HG02798 (cell line): ENCODE data around the gene FBXO9.

Experiments used
- ATAC-seq: cut with Tn5 transposase; IDR thresholded peaks from one replicate; pipeline ENCODE4 v1.9.1; 2021; ENCODE audit warnings: mild to moderate bottlenecking; ENCODE audit not compliant: unreplicated experiment, poor library complexity

The FBXO9 gene

GRCh38 chr6:53086302-53086701, 21.1 kb downstream of the FBXO9 start:
- no peak for ATAC-seq

- no peak for ATAC-seq
Observed at GRCh38 chr6:53089948-53090347, 24.7 kb downstream of the FBXO9 start.

- no peak for ATAC-seq
Observed at GRCh38 chr6:53090576-53090975, 25.4 kb downstream of the FBXO9 start.

GRCh38 chr6:53095270-53095669, 30.1 kb downstream of the FBXO9 start:
- ATAC-seq, result no peak

- no peak for ATAC-seq
Observed at GRCh38 chr6:53095716-53096115, 30.5 kb downstream of the FBXO9 start.

GRCh38 chr6:53100561-53100960, 35.4 kb downstream of the FBXO9 start:
- no peak for ATAC-seq

GRCh38 chr6:53101006-53101405, 35.8 kb downstream of the FBXO9 start:
- no peak for ATAC-seq

- ATAC-seq, result no peak
Observed at GRCh38 chr6:53103993-53104675, 38.9 kb downstream of the FBXO9 start.

- no peak for ATAC-seq
Observed at GRCh38 chr6:53104916-53105315, 39.7 kb downstream of the FBXO9 start.

- no peak for ATAC-seq
Observed at GRCh38 chr6:53107091-53107490, 41.9 kb downstream of the FBXO9 start.

GRCh38 chr6:53109612-53110011, 44.4 kb downstream of the FBXO9 start:
- peak; percentile 74 for ATAC-seq

GRCh38 chr6:53111865-53112264, 46.7 kb downstream of the FBXO9 start:
- ATAC-seq, result no peak

- no peak for ATAC-seq
Observed at GRCh38 chr6:53112404-53112803, 47.2 kb downstream of the FBXO9 start.

- no peak for ATAC-seq
Observed at GRCh38 chr6:53112871-53113270, 47.7 kb downstream of the FBXO9 start.

GRCh38 chr6:53113742-53114141, 48.5 kb downstream of the FBXO9 start:
- no peak for ATAC-seq

- no peak for ATAC-seq
Observed at GRCh38 chr6:53115113-53115512, 49.9 kb downstream of the FBXO9 start.

- ATAC-seq, result no peak
Observed at GRCh38 chr6:53115741-53116140, 50.5 kb downstream of the FBXO9 start.

GRCh38 chr6:53119349-53119748, 54.1 kb downstream of the FBXO9 start:
- no peak for ATAC-seq

- ATAC-seq, result no peak
Observed at GRCh38 chr6:53119772-53120409, 54.7 kb downstream of the FBXO9 start.

GRCh38 chr6:53124131-53124800, 59.1 kb downstream of the FBXO9 start:
- ATAC-seq, result no peak

- ATAC-seq, result no peak
Observed at GRCh38 chr6:53125276-53125675, 60.1 kb downstream of the FBXO9 start.

- no peak for ATAC-seq
Observed at GRCh38 chr6:53128842-53129241, 63.6 kb downstream of the FBXO9 start.
